ENCODE data around the gene GMEB1. TPM values are rescaled to one million over a fixed set of nuclear protein-coding genes. Genes with fewer than 3 reads are reported as not detected.

The GMEB1 gene
- total RNA-seq, 4 donors from 2014 or later, result 6.6 to 13.6 (median 7.4) TPM

DNA sequence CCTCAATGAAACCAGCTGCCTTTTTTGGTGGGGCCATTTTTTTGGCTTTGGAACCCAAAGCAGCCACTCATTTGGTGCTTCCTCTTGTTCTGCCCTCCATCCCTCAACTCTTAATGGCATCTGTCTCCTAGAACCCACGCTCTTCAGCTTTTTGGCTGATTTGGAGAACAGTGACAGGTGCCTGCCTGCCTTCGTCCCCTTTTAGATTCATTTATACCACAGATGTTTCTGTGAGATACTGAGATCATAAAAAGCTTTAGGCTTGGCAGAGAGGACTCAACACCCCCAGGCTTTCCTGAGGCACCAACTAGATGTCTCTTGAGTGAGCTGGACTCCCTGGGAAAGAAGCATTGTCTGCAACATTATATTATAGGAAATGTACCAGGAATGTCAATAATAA lies 47.8 kb downstream of the GMEB1 start:
- TF ChIP-seq, protein P1, sequence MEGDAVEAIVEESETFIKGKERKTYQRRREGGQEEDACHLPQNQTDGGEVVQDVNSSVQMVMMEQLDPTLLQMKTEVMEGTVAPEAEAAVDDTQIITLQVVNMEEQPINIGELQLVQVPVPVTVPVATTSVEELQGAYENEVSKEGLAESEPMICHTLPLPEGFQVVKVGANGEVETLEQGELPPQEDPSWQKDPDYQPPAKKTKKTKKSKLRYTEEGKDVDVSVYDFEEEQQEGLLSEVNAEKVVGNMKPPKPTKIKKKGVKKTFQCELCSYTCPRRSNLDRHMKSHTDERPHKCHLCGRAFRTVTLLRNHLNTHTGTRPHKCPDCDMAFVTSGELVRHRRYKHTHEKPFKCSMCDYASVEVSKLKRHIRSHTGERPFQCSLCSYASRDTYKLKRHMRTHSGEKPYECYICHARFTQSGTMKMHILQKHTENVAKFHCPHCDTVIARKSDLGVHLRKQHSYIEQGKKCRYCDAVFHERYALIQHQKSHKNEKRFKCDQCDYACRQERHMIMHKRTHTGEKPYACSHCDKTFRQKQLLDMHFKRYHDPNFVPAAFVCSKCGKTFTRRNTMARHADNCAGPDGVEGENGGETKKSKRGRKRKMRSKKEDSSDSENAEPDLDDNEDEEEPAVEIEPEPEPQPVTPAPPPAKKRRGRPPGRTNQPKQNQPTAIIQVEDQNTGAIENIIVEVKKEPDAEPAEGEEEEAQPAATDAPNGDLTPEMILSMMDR (IDR thresholded peaks at IDR 0.05; ENCODE audit: low read depth), result no peak

DNA sequence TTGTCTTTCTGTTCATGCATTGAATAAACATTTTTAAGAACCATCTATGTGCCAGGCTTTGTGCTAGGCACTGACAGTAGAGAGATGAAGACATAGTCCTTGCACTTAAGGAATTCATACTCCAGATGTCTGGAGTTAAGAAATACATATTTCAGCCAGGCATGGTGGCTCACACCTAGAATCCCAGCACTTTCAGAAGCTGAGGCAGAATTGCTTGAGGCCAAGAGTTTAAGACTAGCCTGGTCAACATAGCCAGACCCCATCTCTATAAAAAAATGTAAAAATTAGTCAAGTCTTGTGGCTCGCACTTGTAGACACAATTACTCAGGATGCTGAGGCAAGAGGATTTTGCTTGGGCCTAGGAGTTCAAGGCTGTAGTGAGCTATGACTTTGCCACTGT lies 49.6 kb downstream of the GMEB1 start:
- TF ChIP-seq, protein P1 (IDR thresholded peaks at IDR 0.05; ENCODE audit: low read depth), result no peak

DNA sequence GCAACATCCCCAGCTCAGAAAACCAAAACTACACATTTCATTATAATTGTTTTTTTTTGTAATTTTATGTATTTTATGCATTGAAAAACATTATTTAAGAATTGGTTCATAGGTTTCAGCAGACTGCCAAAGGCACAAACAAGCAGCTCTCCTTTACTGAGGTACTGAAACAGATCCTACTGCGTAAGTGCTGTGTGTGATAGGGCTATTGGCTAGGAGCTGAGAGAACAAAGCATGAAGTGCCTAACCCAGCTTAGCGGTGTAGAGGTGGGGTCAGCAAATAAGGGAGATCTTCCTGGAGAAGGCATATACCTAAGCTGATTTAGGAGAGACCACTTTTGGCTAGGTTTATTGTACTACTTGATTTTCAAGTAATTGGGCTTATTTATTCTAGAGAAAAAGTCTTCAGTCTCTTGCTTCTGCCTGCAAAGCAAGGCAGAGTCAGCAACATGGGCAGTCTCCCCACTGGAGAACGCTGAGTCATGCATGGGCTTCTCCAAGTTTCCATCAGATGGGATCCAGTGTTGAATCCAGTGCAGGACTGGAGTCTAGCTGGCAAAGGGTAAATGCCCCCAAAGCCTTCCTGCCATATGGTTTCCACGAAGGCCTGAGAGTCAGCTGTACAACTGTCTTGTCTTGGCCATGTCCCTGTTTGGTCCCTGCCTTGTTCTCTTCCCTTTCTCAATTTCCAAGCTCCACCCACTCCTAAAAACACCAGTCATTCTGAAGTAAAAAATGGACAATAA lies 50.2 kb downstream of the GMEB1 start:
- TF ChIP-seq, protein P1 (IDR thresholded peaks at IDR 0.05; ENCODE audit: low read depth), result no peak

DNA sequence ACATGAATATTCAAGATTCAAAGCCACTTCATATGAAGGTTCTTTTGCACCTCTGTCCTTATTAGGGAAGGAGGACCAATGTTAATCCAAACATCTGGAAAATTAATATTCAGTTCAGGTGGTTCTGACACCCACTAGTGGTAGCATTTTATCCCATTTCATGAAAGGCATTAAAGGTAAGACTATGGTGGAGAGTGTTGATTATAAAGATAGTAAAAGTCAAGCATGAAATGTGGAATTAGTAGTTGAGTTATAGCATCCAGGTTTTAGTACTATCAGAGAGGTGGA lies 50.7 kb downstream of the GMEB1 start:
- TF ChIP-seq, protein P1 (IDR thresholded peaks at IDR 0.05; ENCODE audit: low read depth), result no peak

DNA sequence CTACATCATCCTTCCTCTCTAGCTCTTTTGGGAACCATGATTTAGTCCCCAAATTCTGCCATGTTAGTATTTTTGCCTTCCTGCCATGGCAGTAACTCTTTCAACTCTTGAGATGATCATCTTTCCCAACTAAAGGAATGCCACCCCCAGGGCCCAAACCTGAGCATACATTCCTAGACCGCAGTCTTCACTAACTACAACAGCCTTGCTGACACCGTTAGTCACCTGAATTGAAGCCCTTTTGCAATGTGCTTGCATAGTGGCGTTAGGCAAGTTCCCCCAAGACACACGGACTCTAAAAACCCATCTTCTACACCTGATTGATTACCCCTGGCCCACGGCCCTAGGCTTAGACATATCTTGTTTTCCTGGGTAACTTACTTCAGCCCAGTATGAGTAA lies 51.8 kb downstream of the GMEB1 start:
- TF ChIP-seq, protein P1 (IDR thresholded peaks at IDR 0.05; ENCODE audit: low read depth), result no peak

DNA sequence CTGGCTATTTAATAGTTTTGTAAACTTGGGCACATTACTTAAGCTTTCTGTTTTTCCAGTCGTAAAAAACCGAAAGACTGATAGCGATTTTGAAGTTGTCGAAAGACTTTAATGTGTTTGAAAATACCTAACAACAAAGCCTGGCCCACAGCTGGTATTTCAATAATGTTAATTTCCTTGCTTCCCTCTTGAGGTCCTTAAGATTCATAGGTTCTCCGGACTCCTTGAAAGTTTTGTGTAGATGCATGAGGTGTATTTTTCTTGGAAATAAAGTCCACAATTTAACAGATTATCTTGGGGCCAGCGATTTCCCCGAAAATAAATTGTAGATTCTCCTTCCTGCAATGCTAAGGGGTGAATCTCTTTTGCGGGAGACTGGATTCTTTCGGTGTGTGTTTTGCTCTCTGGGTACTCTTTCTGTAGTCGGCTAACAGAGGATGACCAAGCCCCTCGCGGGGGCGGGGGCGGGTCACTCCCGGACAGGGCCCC lies 67.4 kb downstream of the GMEB1 start:
- TF ChIP-seq, protein P1 (IDR thresholded peaks at IDR 0.05; ENCODE audit: low read depth), result no peak

DNA sequence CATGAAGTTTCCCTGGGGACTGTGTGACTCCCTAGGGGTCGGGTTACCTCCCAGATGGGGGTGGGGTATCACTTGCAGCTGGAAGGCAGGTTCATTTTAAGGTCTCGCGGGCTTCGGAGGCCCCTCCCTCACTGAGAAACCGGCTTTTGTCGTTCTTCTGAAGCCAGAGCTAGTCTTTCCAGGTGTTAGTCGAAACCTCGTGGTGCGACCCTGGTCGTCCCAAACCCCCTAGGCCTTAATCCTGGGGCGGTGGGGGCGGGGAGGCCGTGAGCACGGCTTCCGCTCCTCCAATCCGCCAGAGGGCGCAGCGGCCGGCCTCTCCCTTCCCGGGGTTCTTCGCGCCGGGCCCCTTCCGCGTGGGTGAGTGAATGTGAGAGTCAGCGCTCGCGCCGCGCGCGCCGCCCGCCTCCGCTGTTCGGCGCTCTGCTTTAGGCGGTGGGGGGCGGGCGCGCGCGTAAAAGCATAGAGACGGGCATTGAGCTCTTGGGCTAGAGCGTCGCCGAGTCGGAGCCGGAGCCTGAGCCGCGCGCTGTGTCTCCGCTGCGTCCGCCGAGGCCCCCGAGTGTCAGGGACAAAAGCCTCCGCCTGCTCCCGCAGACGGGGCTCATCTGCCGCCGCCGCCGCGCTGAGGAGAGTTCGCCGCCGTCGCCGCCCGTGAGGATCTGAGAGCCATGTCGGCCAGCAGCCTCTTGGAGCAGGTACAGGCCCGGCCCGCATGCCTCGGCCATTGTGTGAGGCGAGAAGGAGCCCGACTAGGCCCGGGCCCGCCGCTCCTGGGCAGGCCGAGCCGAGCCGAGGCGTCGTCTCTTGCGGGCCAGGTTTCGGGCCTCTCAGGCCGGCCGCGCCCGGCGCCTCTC lies 68.1 kb downstream of the GMEB1 start, which contains the start of gene YTHDF2:
Gene YTHDF2 (plus strand): TSS at position 491 of the 857 bp plus-strand sequence. CDS start 181 bp downstream, at position 672.
- TF ChIP-seq, protein P1 (IDR thresholded peaks at IDR 0.05; ENCODE audit: low read depth), result no peak

Measured in subcutaneous adipose tissue (tissue), 4 donors.